K562 (cell line): ENCODE results near the gene AUNIP. TPM values are rescaled to one million over a fixed set of nuclear protein-coding genes. Genes with fewer than 3 reads are reported as not detected.

Experiments used
- ATAC-seq: fragments of 200-7000 bp; cut with Tn5 transposase; 3 replicates; pipeline ENCODE4 v1.9.1; 2020; ENCODE audit warnings: moderate library complexity
- BruUV-seq: library from RNA; stranded (reverse); fragments of 400-500 nt; replicated peaks from 2 replicates; lab custom pipeline; 2021; lab: Mats Ljungman, UMichigan
- CTCF ChIA-PET: fragments of 300-600 bp; formaldehyde crosslinking; extraction: SDS; loops from one replicate; lab custom pipeline; 2021; ENCODE audit warnings: low intra/inter-chr PET ratio; lab: Yijun Ruan, JAX
- POLR2A ChIA-PET: fragments of 300-600, 350-650 bp; sonication (Branson Sonifier 250); formaldehyde crosslinking; extraction: SDS; loops from one replicate; lab custom pipeline; 2021; ENCODE audit warnings: antibody characterized with exemption, inconsistent platforms; lab: Yijun Ruan, JAX
- DNase-seq, 4 experiments: peaks; one replicate each; pipeline versions ENCODE4 v3.0.0 to v3.0.0-alpha.2; 2011 to 2018; ENCODE audit warnings: low spot score in 3 of 4, mixed read lengths in 3 of 4; ENCODE audit errors: extremely low read depth in 1 of 4
- FAIRE-seq: peaks from 2 replicates; lab custom pipeline; 2011; peaks lifted over from hg19 to GRCh38; lab: Jason Lieb, UNC
- H2AFZ ChIP-seq: 2 replicates; pipeline ENCODE4 v1.6.0; 2011; ENCODE audit warnings: low read depth, low read length, control low read depth, inconsistent platforms
- H3K27ac ChIP-seq: fragments of 200-600 bp; 3 replicates; pipeline ENCODE4 v1.8.0; 2011; ENCODE audit warnings: low read depth, mild to moderate bottlenecking, control low read depth, inconsistent platforms, low read length, moderate library complexity, mixed read lengths; ENCODE audit errors: extremely low read depth
- H3K27me3 ChIP-seq, 2 experiments: fragments of 300-600 bp in 1 of 2; 2 replicates in 1 of 2; 3 replicates in 1 of 2; pipeline versions ENCODE4 v1.6.0 to v1.8.0; 2011; ENCODE audit warnings: inconsistent platforms in 2 of 2, low read length in 2 of 2, mild to moderate bottlenecking in 1 of 2, mixed read lengths in 1 of 2, moderate library complexity in 1 of 2; ENCODE audit not compliant: control insufficient read depth in 2 of 2, insufficient read depth in 2 of 2
- H3K36me3 ChIP-seq: fragments of 300-600 bp; 3 replicates; pipeline ENCODE4 v1.8.0; 2011; ENCODE audit warnings: mild to moderate bottlenecking, low read length, inconsistent platforms; ENCODE audit not compliant: control insufficient read depth, insufficient read depth
- H3K4me1 ChIP-seq, 2 experiments: fragments of 200-600 bp in 1 of 2; replicated peaks in 1 of 2; 2 replicates in 1 of 2; 3 replicates in 1 of 2; pipeline versions ENCODE4 v1.5.1 to v1.8.0; 2011; ENCODE audit warnings: inconsistent platforms in 2 of 2, low read length in 2 of 2, mild to moderate bottlenecking in 1 of 2, mixed read lengths in 1 of 2, moderate library complexity in 1 of 2; ENCODE audit not compliant: control insufficient read depth in 2 of 2, insufficient read depth in 2 of 2
- H3K4me2 ChIP-seq: 2 replicates; pipeline ENCODE4 v1.6.1; 2011; ENCODE audit warnings: low read length, control low read depth, inconsistent platforms, mixed read lengths; ENCODE audit not compliant: insufficient read depth
- H3K4me3 ChIP-seq: fragments of 200-600 bp; sonication (generic), shearing (Covaris generic); 2 replicates; pipeline ENCODE4 v1.5.1; 2016; ENCODE audit warnings: control low read depth, inconsistent platforms
- H3K79me2 ChIP-seq: fragments of 200-600 bp; 3 replicates; pipeline ENCODE4 v1.8.0; 2011; ENCODE audit warnings: low read length, inconsistent platforms; ENCODE audit not compliant: control insufficient read depth, insufficient read depth
- H3K9ac ChIP-seq, 2 experiments: 2 replicates each; pipeline versions ENCODE4 v1.6.0 to v1.6.1; 2011; ENCODE audit warnings: low read depth in 2 of 2, low read length in 2 of 2, control low read depth in 1 of 2, inconsistent platforms in 1 of 2, mild to moderate bottlenecking in 1 of 2, mixed read lengths in 1 of 2; ENCODE audit not compliant: insufficient read depth in 1 of 2
- H3K9me1 ChIP-seq: one replicate; pipeline ENCODE4 v1.6.0; 2011; ENCODE audit warnings: inconsistent platforms, mild to moderate bottlenecking, low read length, moderate library complexity; ENCODE audit not compliant: control insufficient read depth, insufficient read depth
- H3K9me3 ChIP-seq: replicated peaks from 2 replicates; pipeline ENCODE4 v1.5.1; 2011; ENCODE audit warnings: low read depth, low read length, inconsistent platforms; ENCODE audit not compliant: control insufficient read depth, insufficient read depth
- H4K20me1 ChIP-seq: replicated peaks from 2 replicates; pipeline ENCODE4 v1.6.1; 2011; ENCODE audit warnings: low read length, inconsistent platforms, mixed read lengths; ENCODE audit not compliant: control insufficient read depth, insufficient read depth
- ELF1 ChIP-seq: fragments of 200-800 bp; sonication (Bioruptor generic); IDR thresholded peaks from 2 replicates; pipeline ENCODE4 v1.6.1; 2016; ENCODE audit warnings: missing genetic modification characterization, missing compliant biosample characterization
- ETV1 ChIP-seq: fragments of 450-650 bp; conservative IDR thresholded peaks from 2 replicates; pipeline ENCODE4 v1.6.1; 2016; ENCODE audit warnings: missing genetic modification characterization, control low read depth, low read depth, missing compliant biosample characterization
- HMG20A ChIP-seq: fragments of 450-650 bp; formaldehyde crosslinking; conservative IDR thresholded peaks from 2 replicates; pipeline ENCODE4 v1.4.0; 2020; ENCODE audit warnings: mild to moderate bottlenecking, mixed read lengths
- HMGN3 ChIP-seq: IDR thresholded peaks from 2 replicates; pipeline ENCODE4 v1.6.1; 2011; ENCODE audit warnings: borderline replicate concordance, low read depth, mild to moderate bottlenecking, mixed read lengths, low read length; ENCODE audit not compliant: insufficient read length; ENCODE audit errors: extremely low read depth
- L3MBTL2 ChIP-seq: fragments of 450-650 bp; IDR thresholded peaks from 2 replicates; pipeline ENCODE4 v1.6.1; 2016; ENCODE audit warnings: mild to moderate bottlenecking, moderate library complexity
- MTF1 ChIP-seq: fragments of 250-450 bp; sonication (Bioruptor Pico); IDR thresholded peaks from 2 replicates; pipeline ENCODE4 v1.9.0; 2021; ENCODE audit warnings: moderate library complexity, mild to moderate bottlenecking, inconsistent platforms, borderline replicate concordance
- NELFE ChIP-seq: IDR thresholded peaks from 2 replicates; pipeline ENCODE4 v1.6.1; 2011; ENCODE audit warnings: mild to moderate bottlenecking; ENCODE audit not compliant: insufficient read depth, insufficient read length
- NFXL1 ChIP-seq: fragments of 450-650 bp; formaldehyde crosslinking; IDR thresholded peaks from 2 replicates; pipeline ENCODE4 v1.4.0; 2021; ENCODE audit warnings: mild to moderate bottlenecking
- NUFIP1 ChIP-seq: fragments of 450-650 bp; IDR thresholded peaks from 2 replicates; pipeline ENCODE4 v1.6.1; 2018; ENCODE audit not compliant: partially characterized antibody
- SNIP1 ChIP-seq: fragments of 450-650 bp; IDR thresholded peaks from 2 replicates; pipeline ENCODE4 v1.7.1; 2017; ENCODE audit warnings: low read depth, mild to moderate bottlenecking
- TEAD1 ChIP-seq, 2 experiments: fragments of 450-650 bp in 1 of 2; sonication (generic) in 1 of 2; formaldehyde crosslinking; IDR thresholded peaks; 2 replicates each; pipeline versions ENCODE4 v1.4.0 to v1.8.0; 2020 to 2022; ENCODE audit warnings: mild to moderate bottlenecking in 2 of 2, missing genetic modification reagents in 1 of 2
- ZNF197 ChIP-seq: fragments of 200-800 bp; sonication (Bioruptor generic); IDR thresholded peaks from 2 replicates; pipeline ENCODE4 v1.6.1; 2016; ENCODE audit warnings: low read depth, missing genetic modification characterization, missing compliant biosample characterization
- ZNF253 ChIP-seq: fragments of 250-450 bp; sonication (Bioruptor Pico); conservative IDR thresholded peaks from 2 replicates; pipeline ENCODE4 v1.6.1; 2021; ENCODE audit warnings: mild to moderate bottlenecking
- WGBS: fragments of 100-300 bp; shearing (Covaris generic); methylation state at CpG from one replicate; pipeline ENCODE4 v1.1.6; 2016; ENCODE audit warnings: low coverage, mixed read lengths; ENCODE audit not compliant: insufficient coverage; ENCODE audit errors: missing lambda C conversion rate; 5-methylcytosine and 5-hydroxymethylcytosine counted together
- in situ Hi-C: fragments of 300-500 bp; cut with MboI; formaldehyde crosslinking; loops from 4 replicates; pipeline ENCODE4 v1.15.0; 2018; ENCODE audit warnings: inconsistent platforms, mixed read lengths
- intact Hi-C: fragments of 100-400 bp; cut with micrococcal nuclease; formaldehyde crosslinking; loops from 2 replicates; pipeline ENCODE4 v1.14.2; 2022
- polyA plus RNA-seq, 8 experiments: library from polyadenylated mRNA; depleted of rRNA in 4 of 8; stranded (reverse) in 5 of 8; unstranded in 3 of 8; fragments of >200 nt; fragmentation: Nextera tagmentation in 2 of 8; fragmentation: Illumina TruSeq in 1 of 8; extraction: Ambion mirVana in 2 of 8; extraction: Trizol in 1 of 8; gene quantifications; 2 replicates each; pipeline versions ENCODE4 v1.2.1 to v1.2.3, GENCODE V29; 2011 to 2014; ENCODE audit warnings: inconsistent platforms in 1 of 8, missing spikeins in 1 of 8
- total RNA-seq, 7 experiments: library from RNA; depleted of rRNA in 6 of 7; stranded (reverse); fragments of >200 nt in 6 of 7; fragmentation: Illumina TruSeq in 2 of 7; extraction: Trizol in 2 of 7; gene quantifications; 2 replicates each; pipeline versions ENCODE4 v1.2.1 to v1.2.3, GENCODE V29; 2011 to 2021; ENCODE audit warnings: low replicate concordance in 1 of 7

The AUNIP gene
- total and polyA plus RNA-seq, 9 of the 15 experiments (the other 6 are each of a cell fraction or from before 2014, with no cell fraction given): 12.1 to 53.8 (median 47.1) TPM

DNA sequence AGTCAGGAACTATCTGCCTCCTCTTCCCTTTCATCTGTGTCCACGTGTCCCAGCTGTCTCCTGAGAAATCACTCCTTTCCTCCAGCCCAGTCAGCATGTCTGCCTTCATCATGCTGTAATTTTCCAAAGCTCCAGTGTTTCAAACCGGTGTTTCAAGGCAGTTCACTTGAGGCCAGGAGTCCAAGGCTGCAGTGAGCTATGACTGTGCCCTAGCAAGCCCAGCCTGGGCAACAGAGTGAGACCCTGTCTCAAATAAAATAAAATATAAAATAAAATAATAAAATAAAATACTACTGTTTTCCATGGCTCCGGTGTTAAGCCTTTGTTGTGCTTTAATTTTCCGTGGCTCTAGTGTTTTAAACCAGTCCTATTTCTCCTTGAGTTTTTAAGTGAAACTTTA, 67.1 kb downstream of the AUNIP start:
- H3K79me2 ChIP-seq: no peaks in the 10 kb centered on the region
- intact Hi-C loops: loop anchor here (10.0 kb wide), 1 partner anchor 47 kb away; no protein-coding TSS in a partner anchor
- DNase-seq (no peak), ATAC-seq (no peak), FAIRE-seq (no peak)
- H3K4me1 ChIP-seq: no peaks in the 10 kb centered on the region; a peak in 1 of 5 replicates
- no peaks in the 10 kb centered on the region for H3K9me1 ChIP-seq
- no peak overlapping the region for H3K4me3 ChIP-seq
- no peak for TF ChIP-seq NFXL1
- no peak for TF ChIP-seq HMGN3
- TF ChIP-seq NELFE: no peak
- no peak for TF ChIP-seq HMG20A (CRISPR knock-in tag)
- H3K4me2 ChIP-seq: no peak overlapping the region
- no peaks in the 10 kb centered on the region for H3K9me3 ChIP-seq
- H4K20me1 ChIP-seq: no peaks in the 10 kb centered on the region
- H3K27ac ChIP-seq: no peak overlapping the region
- in situ Hi-C loops: loop anchor here (5.0 kb wide), 1 partner anchor 50 kb away; no protein-coding TSS in a partner anchor
- H3K27me3 ChIP-seq: peaks cover 40 to 74% of the 10 kb centered on the region in 2 experiments
- 23% methylated on average over 4 of the region's 4 CpGs for WGBS
- no peaks in the 10 kb centered on the region for H3K36me3 ChIP-seq
- no peak overlapping the region; a peak in 1 of 4 replicates for H3K9ac ChIP-seq
- no peak overlapping the region for H2AFZ ChIP-seq
- ChIA-PET CTCF (interaction anchor here (0.6 kb wide), 1 partner anchor 199 kb away, joined by 3 read pairs; no protein-coding TSS in a partner anchor), POLR2A (interaction anchor here (0.7 to 1.9 kb wide), 4 partner anchors 10 to 65 kb away, joined by 3 to 6 read pairs (median 4); no protein-coding TSS in a partner anchor)
- BruUV-seq: no TSS peak

DNA sequence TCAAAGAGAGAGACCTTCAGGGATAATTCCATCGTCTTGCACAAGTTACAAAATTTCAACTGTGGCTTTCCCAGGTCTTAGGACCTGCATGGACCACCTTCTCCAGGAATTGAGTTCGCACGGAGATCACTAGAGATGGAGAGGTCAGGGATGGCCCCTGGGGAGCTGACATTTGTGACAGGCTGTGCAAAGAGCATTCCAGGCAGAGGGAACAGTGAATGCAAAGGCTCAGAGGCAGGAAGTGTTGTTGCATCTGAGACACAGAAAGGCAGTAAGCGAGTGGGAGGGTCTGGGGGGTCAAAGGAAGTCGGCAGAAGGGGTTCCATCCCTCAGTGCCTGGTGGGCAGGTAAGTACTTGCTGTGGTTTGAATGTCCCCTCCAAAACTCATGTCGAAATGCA, 68.8 kb downstream of the AUNIP start:
- ChIA-PET POLR2A (no interaction called here), CTCF (no interaction called here)
- Histone ChIP-seq H3K4me1 (no peaks in the 10 kb centered on the region), H3K4me3 (no peak overlapping the region), H3K27me3 (peaks cover 36 to 64% of the 10 kb centered on the region in 2 experiments), H2AFZ (no peak overlapping the region), H3K36me3 (no peaks in the 10 kb centered on the region), H3K9me1 (no peaks in the 10 kb centered on the region), H3K27ac (no peak overlapping the region), H3K79me2 (no peaks in the 10 kb centered on the region), H3K9me3 (no peaks in the 10 kb centered on the region), H3K4me2 (no peak overlapping the region), H3K9ac (no peak overlapping the region), H4K20me1 (0 out of 2 replicates have a peak, but pooled peaks cover 5% of the 10 kb centered on the region)
- no peak for ATAC-seq
- TF ChIP-seq ZNF197 (CRISPR knock-in tag) (no peak), ETV1 (tag) (peak; percentile 63), MTF1 (no peak), ELF1 (tag) (peak; percentile 43; the same call in 1 of the 2 replicates), NUFIP1 (no peak), TEAD1 (CRISPR knock-in tag; IDR thresholded peaks at IDR 0.05) (peak in 1 of 2 experiments; percentile 57; a peak in 1 of 4 replicates), ZNF253 (CRISPR knock-in tag) (no peak), L3MBTL2 (no peak), SNIP1 (no peak)
- in situ Hi-C loops: loop anchor here (5.0 kb wide), 1 partner anchor 48 kb away; no protein-coding TSS in a partner anchor
- FAIRE-seq: no peak
- 8% methylated on average over 6 of the region's 6 CpGs for WGBS
- BruUV-seq: no TSS peak
- intact Hi-C loops: loop anchor here (10.0 kb wide), 1 partner anchor 46 kb away; no protein-coding TSS in a partner anchor
- DNase-seq: no peak
